ENCODE data around the gene RBM39. TPM values are rescaled to one million over a fixed set of nuclear protein-coding genes. Genes with fewer than 3 reads are reported as not detected.
"Not testable (repeated sequence)": the region's sequence is repeated elsewhere in the genome, so short reads cannot be mapped to it uniquely, and the experiment has no call there.

The RBM39 gene
- total and polyA plus RNA-seq, 3 experiments from 2014 or later: 157 to 352 (median 349) TPM

- ChIA-PET CTCF (interaction anchor here (0.9 kb wide), 1 partner anchor 9 kb away, joined by 3 read pairs; no protein-coding TSS in a partner anchor), POLR2A (no interaction called here)
- Histone ChIP-seq H3K4me1 (ENCODE audit: insufficient read depth, low read length) (peaks cover 27% of the 10 kb centered on the region), H3K4me3 (ENCODE audit: low read length) (no peak overlapping the region), H3K27me3 (ENCODE audit: insufficient read depth, low read length, poor library complexity, severe bottlenecking) (no peaks in the 10 kb centered on the region), H3K36me3 (ENCODE audit: insufficient read depth, low read length) (peaks cover 87% of the 10 kb centered on the region), H3K9me3 (ENCODE audit: low read length) (no peaks in the 10 kb centered on the region), H3K27ac (ENCODE audit: low read depth, low read length) (no peak overlapping the region)
- peaks cover 13 to 87% (median 40%) of the 10 kb centered on the region in 3 donors for H3K36me3 Mint-ChIP-seq
- H3K4me1 Mint-ChIP-seq: peaks cover 56 to 72% (median 70%) of the 10 kb centered on the region in 3 donors
- no peaks in the 10 kb centered on the region for H3K9me3 Mint-ChIP-seq
- no peak overlapping the region for H3K4me3 Mint-ChIP-seq
- peaks cover 0 to 1% of the 10 kb centered on the region in 2 donors for H3K27me3 Mint-ChIP-seq
- DNase-seq: no peak
- peak overlapping the region in 2 of 8 donors; percentile 15 to 77 for H3K27ac Mint-ChIP-seq
These were observed 25.7 kb downstream of the RBM39 start for GRCh38 chr20:35716330-35716729.

GRCh38 chr20:35715652-35716051, 26.4 kb downstream of the RBM39 start:
- Histone ChIP-seq H3K27ac (ENCODE audit: low read depth, low read length) (no peak overlapping the region), H3K36me3 (ENCODE audit: insufficient read depth, low read length) (peaks cover 88% of the 10 kb centered on the region), H3K4me3 (ENCODE audit: low read length) (no peak overlapping the region), H3K27me3 (ENCODE audit: insufficient read depth, low read length, poor library complexity, severe bottlenecking) (no peaks in the 10 kb centered on the region), H3K4me1 (ENCODE audit: insufficient read depth, low read length) (peaks cover 34% of the 10 kb centered on the region), H3K9me3 (ENCODE audit: low read length) (no peaks in the 10 kb centered on the region)
- ChIA-PET POLR2A (interaction anchor here (1.6 kb wide), 1 partner anchor 13 kb away, joined by 4 read pairs; no protein-coding TSS in a partner anchor), CTCF (no interaction called here)
- H3K9me3 Mint-ChIP-seq: no peaks in the 10 kb centered on the region
- peaks cover 0 to 1% of the 10 kb centered on the region in 2 donors for H3K27me3 Mint-ChIP-seq
- peaks cover 59 to 75% (median 73%) of the 10 kb centered on the region in 3 donors for H3K4me1 Mint-ChIP-seq
- DNase-seq: peak in 1 of 5 donors; percentile 8
- H3K36me3 Mint-ChIP-seq: peaks cover 13 to 88% (median 41%) of the 10 kb centered on the region in 3 donors
- peak overlapping the region in 1 of 7 donors; percentile 7 for H3K4me3 Mint-ChIP-seq
- peak overlapping the region in 4 of 8 donors; percentile 22 to 77 (median 58) for H3K27ac Mint-ChIP-seq

GRCh38 chr20:35714127-35714526, 27.9 kb downstream of the RBM39 start:
- no peak for DNase-seq
- ChIA-PET POLR2A (interaction anchor here (1.6 kb wide), 1 partner anchor 11 kb away, joined by 4 read pairs; no protein-coding TSS in a partner anchor), CTCF (no interaction called here)
- Histone ChIP-seq H3K27ac (ENCODE audit: low read depth, low read length) (no peak overlapping the region), H3K9me3 (ENCODE audit: low read length) (no peaks in the 10 kb centered on the region), H3K4me1 (ENCODE audit: insufficient read depth, low read length) (peaks cover 35% of the 10 kb centered on the region), H3K27me3 (ENCODE audit: insufficient read depth, low read length, poor library complexity, severe bottlenecking) (no peaks in the 10 kb centered on the region), H3K36me3 (ENCODE audit: insufficient read depth, low read length) (peaks cover 83% of the 10 kb centered on the region), H3K4me3 (ENCODE audit: low read length) (no peak overlapping the region)
- peak overlapping the region in 1 of 7 donors; percentile 12 for H3K4me3 Mint-ChIP-seq
- peak overlapping the region in 4 of 8 donors; percentile 48 to 78 (median 70) for H3K27ac Mint-ChIP-seq
- H3K9me3 Mint-ChIP-seq: no peaks in the 10 kb centered on the region
- H3K27me3 Mint-ChIP-seq: peaks cover 0 to 1% of the 10 kb centered on the region in 2 donors
- peaks cover 67 to 80% (median 77%) of the 10 kb centered on the region in 3 donors for H3K4me1 Mint-ChIP-seq
- peaks cover 9 to 90% (median 34%) of the 10 kb centered on the region in 3 donors for H3K36me3 Mint-ChIP-seq

GRCh38 chr20:35713120-35713519, 28.9 kb downstream of the RBM39 start:
- peak overlapping the region in 3 of 7 donors; percentile 28 to 63 (median 29) for H3K4me3 Mint-ChIP-seq
- peaks cover 80% of the 10 kb centered on the region for H3K36me3 ChIP-seq (ENCODE audit: insufficient read depth, low read length)
- peaks cover 70 to 83% (median 80%) of the 10 kb centered on the region in 3 donors for H3K4me1 Mint-ChIP-seq
- H3K9me3 Mint-ChIP-seq; H3K27ac ChIP-seq (ENCODE audit: low read depth, low read length); CTCF ChIA-PET; H3K27me3 ChIP-seq (ENCODE audit: insufficient read depth, low read length, poor library complexity, severe bottlenecking); H3K4me3 ChIP-seq (ENCODE audit: low read length); H3K27me3 Mint-ChIP-seq; H3K9me3 ChIP-seq (ENCODE audit: low read length): not testable (repeated sequence)
- POLR2A ChIA-PET: interaction anchor here (0.6 to 0.8 kb wide), 2 partner anchors 11 to 52 kb away, joined by 3 to 4 read pairs; no protein-coding TSS in a partner anchor
- peaks cover 9 to 90% (median 36%) of the 10 kb centered on the region in 3 donors for H3K36me3 Mint-ChIP-seq
- H3K27ac Mint-ChIP-seq: peak overlapping the region in 4 of 8 donors; percentile 30 to 89 (median 78)
- H3K4me1 ChIP-seq (ENCODE audit: insufficient read depth, low read length): peaks cover 33% of the 10 kb centered on the region
- DNase-seq: peak in 1 of 5 donors; percentile 27

GRCh38 chr20:35711588-35712209, 30.4 kb downstream of the RBM39 start:
- Mint-ChIP-seq H3K27me3 (peaks cover 0 to 3% of the 10 kb centered on the region in 2 donors), H3K36me3 (peaks cover 9 to 88% (median 31%) of the 10 kb centered on the region in 3 donors), H3K4me1 (peaks cover 65 to 73% (median 72%) of the 10 kb centered on the region in 3 donors), H3K9me3 (no peaks in the 10 kb centered on the region), H3K27ac (peak overlapping the region; percentile 63 to 93 (median 80)), H3K4me3 (peak overlapping the region; percentile 15 to 71 (median 63))
- Histone ChIP-seq H3K4me1 (ENCODE audit: insufficient read depth, low read length) (peaks cover 32% of the 10 kb centered on the region), H3K36me3 (ENCODE audit: insufficient read depth, low read length) (peaks cover 70% of the 10 kb centered on the region), H3K27ac (ENCODE audit: low read depth, low read length) (no peak overlapping the region), H3K27me3 (ENCODE audit: insufficient read depth, low read length, poor library complexity, severe bottlenecking) (no peaks in the 10 kb centered on the region), H3K4me3 (ENCODE audit: low read length) (no peak overlapping the region), H3K9me3 (ENCODE audit: low read length) (no peaks in the 10 kb centered on the region)
- peak in 1 of 5 donors; percentile 6 for DNase-seq
- CTCF ChIA-PET: interaction anchor here (1.0 to 1.5 kb wide), 4 partner anchors 17 to 173 kb away, joined by 3 read pairs; no protein-coding TSS in a partner anchor
- POLR2A ChIA-PET: interaction anchor here (1.3 kb wide), 1 partner anchor 12 kb away, joined by 4 read pairs; the partner anchor contains the start of genes NFS1 and ROMO1

GRCh38 chr20:35710884-35711587, 31.0 kb downstream of the RBM39 start:
- no peak overlapping the region for H3K27ac ChIP-seq (ENCODE audit: low read depth, low read length)

GRCh38 chr20:35710039-35710438, 32.0 kb downstream of the RBM39 start:
- ChIA-PET POLR2A (no interaction called here), CTCF (interaction anchor here (1.3 to 1.5 kb wide), 2 partner anchors 46 to 91 kb away, joined by 3 to 5 read pairs; partner anchors contain the start of genes CPNE1 and RBM12)
- no peaks in the 10 kb centered on the region for H3K27me3 ChIP-seq (ENCODE audit: insufficient read depth, low read length, poor library complexity, severe bottlenecking)
- H3K36me3 ChIP-seq (ENCODE audit: insufficient read depth, low read length): peaks cover 67% of the 10 kb centered on the region
- DNase-seq: no peak
- peaks cover 57 to 61% (median 60%) of the 10 kb centered on the region in 3 donors for H3K4me1 Mint-ChIP-seq
- peaks cover 27% of the 10 kb centered on the region for H3K4me1 ChIP-seq (ENCODE audit: insufficient read depth, low read length)
- H3K4me3 Mint-ChIP-seq: no peak overlapping the region
- H3K27me3 Mint-ChIP-seq: peaks cover 0 to 3% of the 10 kb centered on the region in 2 donors
- peak overlapping the region in 1 of 8 donors; percentile 85 for H3K27ac Mint-ChIP-seq
- no peak overlapping the region for H3K4me3 ChIP-seq (ENCODE audit: low read length)
- H3K27ac ChIP-seq (ENCODE audit: low read depth, low read length): no peak overlapping the region
- H3K9me3 Mint-ChIP-seq: no peaks in the 10 kb centered on the region
- peaks cover 10 to 87% (median 27%) of the 10 kb centered on the region in 3 donors for H3K36me3 Mint-ChIP-seq
- H3K9me3 ChIP-seq (ENCODE audit: low read length): no peaks in the 10 kb centered on the region

More at GRCh38 chr20:35710884-35711587, 31.0 kb downstream of the RBM39 start:
- Mint-ChIP-seq H3K4me3 (peak overlapping the region; percentile 33 to 71 (median 63)), H3K36me3 (peaks cover 9 to 87% (median 29%) of the 10 kb centered on the region in 3 donors), H3K27me3 (peaks cover 0 to 3% of the 10 kb centered on the region in 2 donors), H3K4me1 (peaks cover 63 to 69% (median 68%) of the 10 kb centered on the region in 3 donors), H3K27ac (peak overlapping the region; percentile 72 to 93 (median 85)), H3K9me3 (no peaks in the 10 kb centered on the region)
- no peaks in the 10 kb centered on the region for H3K9me3 ChIP-seq (ENCODE audit: low read length)
- ChIA-PET CTCF (interaction anchor here (1.0 to 1.3 kb wide), 4 partner anchors 14 to 174 kb away, joined by 3 read pairs; no protein-coding TSS in a partner anchor), POLR2A (interaction anchor here (1.3 kb wide), 1 partner anchor 12 kb away, joined by 4 read pairs; the partner anchor contains the start of genes NFS1 and ROMO1)
- DNase-seq: no peak
- H3K4me1 ChIP-seq (ENCODE audit: insufficient read depth, low read length): peaks cover 27% of the 10 kb centered on the region
- H3K4me3 ChIP-seq (ENCODE audit: low read length): no peak overlapping the region
- no peaks in the 10 kb centered on the region for H3K27me3 ChIP-seq (ENCODE audit: insufficient read depth, low read length, poor library complexity, severe bottlenecking)
- H3K36me3 ChIP-seq (ENCODE audit: insufficient read depth, low read length): peaks cover 66% of the 10 kb centered on the region
